ENCODE data around the gene EMILIN1. TPM values are rescaled to one million over a fixed set of nuclear protein-coding genes. Genes with fewer than 3 reads are reported as not detected.

EMILIN1 gene
- total RNA-seq, 1 donor from 2014 or later, result 7.4 TPM

GRCh38 chr2:27053321-27053720 lies 25.1 kb upstream of the EMILIN1 start:
- Histone ChIP-seq H3K27me3 (ENCODE audit: control insufficient read depth, insufficient read depth, low read length) (no peaks in the 10 kb centered on the region), H3K4me3 (ENCODE audit: low read depth, low read length) (no peak overlapping the region), H3K36me3 (ENCODE audit: control insufficient read depth, insufficient read depth, low read length) (no peaks in the 10 kb centered on the region)
- DNase-seq (ENCODE audit: low read depth), result no peak
- TF ChIP-seq, protein P1, sequence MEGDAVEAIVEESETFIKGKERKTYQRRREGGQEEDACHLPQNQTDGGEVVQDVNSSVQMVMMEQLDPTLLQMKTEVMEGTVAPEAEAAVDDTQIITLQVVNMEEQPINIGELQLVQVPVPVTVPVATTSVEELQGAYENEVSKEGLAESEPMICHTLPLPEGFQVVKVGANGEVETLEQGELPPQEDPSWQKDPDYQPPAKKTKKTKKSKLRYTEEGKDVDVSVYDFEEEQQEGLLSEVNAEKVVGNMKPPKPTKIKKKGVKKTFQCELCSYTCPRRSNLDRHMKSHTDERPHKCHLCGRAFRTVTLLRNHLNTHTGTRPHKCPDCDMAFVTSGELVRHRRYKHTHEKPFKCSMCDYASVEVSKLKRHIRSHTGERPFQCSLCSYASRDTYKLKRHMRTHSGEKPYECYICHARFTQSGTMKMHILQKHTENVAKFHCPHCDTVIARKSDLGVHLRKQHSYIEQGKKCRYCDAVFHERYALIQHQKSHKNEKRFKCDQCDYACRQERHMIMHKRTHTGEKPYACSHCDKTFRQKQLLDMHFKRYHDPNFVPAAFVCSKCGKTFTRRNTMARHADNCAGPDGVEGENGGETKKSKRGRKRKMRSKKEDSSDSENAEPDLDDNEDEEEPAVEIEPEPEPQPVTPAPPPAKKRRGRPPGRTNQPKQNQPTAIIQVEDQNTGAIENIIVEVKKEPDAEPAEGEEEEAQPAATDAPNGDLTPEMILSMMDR (IDR thresholded peaks at IDR 0.05; ENCODE audit: insufficient read depth, low read length, poor library complexity, severe bottlenecking), result no peak

DNA sequence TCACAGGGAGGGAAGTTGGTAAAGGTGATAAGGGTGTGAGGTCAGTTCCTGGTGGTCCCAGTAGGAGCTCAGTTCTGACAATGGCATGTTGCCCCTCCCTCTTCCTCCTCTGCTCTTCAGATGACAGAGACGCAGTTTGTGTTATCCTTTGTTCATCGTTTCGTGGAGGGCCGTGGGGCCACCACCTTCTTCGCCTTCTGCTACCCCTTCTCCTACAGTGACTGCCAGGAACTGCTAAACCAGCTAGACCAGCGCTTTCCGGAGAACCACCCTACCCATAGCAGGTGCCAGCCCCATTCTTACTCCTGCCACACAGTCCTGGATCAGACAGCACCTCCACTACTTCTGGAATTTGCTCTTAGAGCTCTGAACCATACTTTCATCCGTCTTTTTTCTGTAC lies 24.6 kb upstream of the EMILIN1 start:
- no peaks in the 10 kb centered on the region for H3K27me3 ChIP-seq (ENCODE audit: control insufficient read depth, insufficient read depth, low read length)
- H3K4me3 ChIP-seq (ENCODE audit: low read depth, low read length), result no peak overlapping the region
- no peaks in the 10 kb centered on the region for H3K36me3 ChIP-seq (ENCODE audit: control insufficient read depth, insufficient read depth, low read length)
- TF ChIP-seq, protein P1 (IDR thresholded peaks at IDR 0.05; ENCODE audit: insufficient read depth, low read length, poor library complexity, severe bottlenecking), result no peak
- no peak for DNase-seq (ENCODE audit: low read depth)

GRCh38 chr2:27054721-27055120 lies 23.7 kb upstream of the EMILIN1 start:
- TF ChIP-seq, protein P1 (IDR thresholded peaks at IDR 0.05; ENCODE audit: insufficient read depth, low read length, poor library complexity, severe bottlenecking), result no peak

GRCh38 chr2:27057184-27057583 lies 21.2 kb upstream of the EMILIN1 start:
- DNase-seq (ENCODE audit: low read depth), result no peak
- Histone ChIP-seq H3K36me3 (ENCODE audit: control insufficient read depth, insufficient read depth, low read length) (no peaks in the 10 kb centered on the region), H3K27me3 (ENCODE audit: control insufficient read depth, insufficient read depth, low read length) (no peaks in the 10 kb centered on the region), H3K4me3 (ENCODE audit: low read depth, low read length) (no peak overlapping the region)
- TF ChIP-seq, protein P1 (IDR thresholded peaks at IDR 0.05; ENCODE audit: insufficient read depth, low read length, poor library complexity, severe bottlenecking), result no peak

More at GRCh38 chr2:27054721-27055120, 23.7 kb upstream of the EMILIN1 start:
- Histone ChIP-seq H3K4me3 (ENCODE audit: low read depth, low read length) (no peak overlapping the region), H3K36me3 (ENCODE audit: control insufficient read depth, insufficient read depth, low read length) (no peaks in the 10 kb centered on the region), H3K27me3 (ENCODE audit: control insufficient read depth, insufficient read depth, low read length) (no peaks in the 10 kb centered on the region)
- no peak for DNase-seq (ENCODE audit: low read depth)

DNA sequence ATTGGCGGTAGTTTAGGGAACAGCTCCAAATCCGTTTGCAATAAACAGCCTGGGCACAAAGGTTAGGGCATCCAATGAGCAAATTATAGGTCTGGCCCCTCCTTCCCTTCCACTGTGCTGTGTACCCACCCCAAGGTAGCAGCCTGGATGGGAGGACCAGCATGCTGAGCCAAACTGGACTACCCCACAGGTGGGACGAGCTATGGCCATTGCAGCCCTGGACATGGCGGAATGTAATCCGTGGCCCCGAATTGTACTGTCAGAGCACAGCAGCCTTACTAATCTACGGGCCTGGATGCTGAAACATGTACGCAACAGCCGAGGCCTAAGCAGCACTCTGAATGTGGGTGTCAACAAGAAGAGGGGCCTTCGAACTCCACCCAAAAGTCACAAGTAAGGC lies 20.2 kb upstream of the EMILIN1 start:
- Histone ChIP-seq H3K4me3 (ENCODE audit: low read depth, low read length) (no peak overlapping the region), H3K27me3 (ENCODE audit: control insufficient read depth, insufficient read depth, low read length) (no peaks in the 10 kb centered on the region), H3K36me3 (ENCODE audit: control insufficient read depth, insufficient read depth, low read length) (no peaks in the 10 kb centered on the region)
- TF ChIP-seq, protein P1 (IDR thresholded peaks at IDR 0.05; ENCODE audit: insufficient read depth, low read length, poor library complexity, severe bottlenecking), result no peak
- no peak for DNase-seq (ENCODE audit: low read depth)

GRCh38 chr2:27059141-27059820 lies 19.1 kb upstream of the EMILIN1 start:
- Histone ChIP-seq H3K27me3 (ENCODE audit: control insufficient read depth, insufficient read depth, low read length) (no peaks in the 10 kb centered on the region), H3K4me3 (ENCODE audit: low read depth, low read length) (no peak overlapping the region), H3K36me3 (ENCODE audit: control insufficient read depth, insufficient read depth, low read length) (no peaks in the 10 kb centered on the region)
- TF ChIP-seq, protein P1 (IDR thresholded peaks at IDR 0.05; ENCODE audit: insufficient read depth, low read length, poor library complexity, severe bottlenecking), result no peak
- no peak for DNase-seq (ENCODE audit: low read depth)
